Suprapubic skin (tissue), 4 donors: ENCODE data around the gene WNK2. TPM values are rescaled to one million over a fixed set of nuclear protein-coding genes. Genes with fewer than 3 reads are reported as not detected.
A peak's percentile ranks its signal among the peaks of the same experiment; 100 is the strongest.

ENCODE experiments used
- DNase-seq, 2 donors: peaks; one replicate each; pipeline ENCODE4 v3.0.0-alpha.2; 2019; ENCODE audit warnings: low spot score in 2 of 2
- H3K27ac ChIP-seq: fragments of 200-600 bp; sonication (generic); one replicate; pipeline ENCODE4 v1.5.1; 2019
- H3K27me3 ChIP-seq: fragments of 200-600 bp; sonication (generic); one replicate; pipeline ENCODE4 v1.5.1; 2019
- H3K36me3 ChIP-seq: fragments of 200-600 bp; sonication (generic); one replicate; pipeline ENCODE4 v1.5.1; 2019
- H3K4me1 ChIP-seq: fragments of 200-600 bp; sonication (generic); one replicate; pipeline ENCODE4 v1.5.1; 2019
- H3K4me3 ChIP-seq: fragments of 200-600 bp; sonication (generic); one replicate; pipeline ENCODE4 v1.5.1; 2019; ENCODE audit warnings: mild to moderate bottlenecking
- H3K9me3 ChIP-seq: fragments of 200-600 bp; sonication (generic); one replicate; pipeline ENCODE4 v1.5.1; 2019
- EP300 ChIP-seq: sonication (generic); formaldehyde crosslinking; IDR thresholded peaks from one replicate; pipeline ENCODE4 v1.6.1; 2017; ENCODE audit warnings: antibody characterized with exemption
- POLR2A ChIP-seq, 2 donors: fragments of 450-650 bp; IDR thresholded peaks; one replicate each; pipeline ENCODE4 v1.6.1; 2017; ENCODE audit warnings: antibody characterized with exemption in 2 of 2, mild to moderate bottlenecking in 2 of 2, moderate library complexity in 2 of 2
- POLR2AphosphoS5 ChIP-seq, 3 donors: sonication (generic); formaldehyde crosslinking; IDR thresholded peaks; one replicate each; pipeline ENCODE4 v1.6.1; 2017; ENCODE audit warnings: antibody characterized with exemption in 3 of 3
- WGBS: methylation state at CpG from one replicate; pipeline ENCODE4 v1.1.5; 2018; 5-methylcytosine and 5-hydroxymethylcytosine counted together
- total RNA-seq, 4 donors: library from RNA; depleted of rRNA; stranded (reverse); fragments of >200 nt; gene quantifications; one replicate each; pipeline ENCODE4 v1.1.0, GENCODE V29; 2016
- TF ChIP-seq, protein P1 (sequence below), 2 donors: fragments of 200-600 bp in 1 of 2; fragments of 450-650 bp in 1 of 2; sonication (generic) in 1 of 2; IDR thresholded peaks; one replicate each; pipeline ENCODE4 v1.5.1; 2016 to 2019; ENCODE audit warnings: antibody characterized with exemption in 2 of 2, mild to moderate bottlenecking in 1 of 2, moderate library complexity in 1 of 2

The WNK2 gene
- total RNA-seq, 4 donors from 2014 or later, result 39.5 to 93.7 (median 45.3) TPM

- Histone ChIP-seq H3K4me3 (no peak overlapping the region), H3K27ac (no peak overlapping the region), H3K27me3 (no peaks in the 10 kb centered on the region), H3K4me1 (no peaks in the 10 kb centered on the region), H3K36me3 (peaks cover 10% of the 10 kb centered on the region), H3K9me3 (no peaks in the 10 kb centered on the region)
- peak in 1 of 2 donors; percentile 69 for DNase-seq
- WGBS, result 77% methylated on average over 3 of the region's 22 CpGs
- no peak for TF ChIP-seq POLR2AphosphoS5 (IDR thresholded peaks at IDR 0.05)
- no peak for TF ChIP-seq EP300
- TF ChIP-seq POLR2A (IDR thresholded peaks at IDR 0.05), result no peak
- TF ChIP-seq, protein P1, sequence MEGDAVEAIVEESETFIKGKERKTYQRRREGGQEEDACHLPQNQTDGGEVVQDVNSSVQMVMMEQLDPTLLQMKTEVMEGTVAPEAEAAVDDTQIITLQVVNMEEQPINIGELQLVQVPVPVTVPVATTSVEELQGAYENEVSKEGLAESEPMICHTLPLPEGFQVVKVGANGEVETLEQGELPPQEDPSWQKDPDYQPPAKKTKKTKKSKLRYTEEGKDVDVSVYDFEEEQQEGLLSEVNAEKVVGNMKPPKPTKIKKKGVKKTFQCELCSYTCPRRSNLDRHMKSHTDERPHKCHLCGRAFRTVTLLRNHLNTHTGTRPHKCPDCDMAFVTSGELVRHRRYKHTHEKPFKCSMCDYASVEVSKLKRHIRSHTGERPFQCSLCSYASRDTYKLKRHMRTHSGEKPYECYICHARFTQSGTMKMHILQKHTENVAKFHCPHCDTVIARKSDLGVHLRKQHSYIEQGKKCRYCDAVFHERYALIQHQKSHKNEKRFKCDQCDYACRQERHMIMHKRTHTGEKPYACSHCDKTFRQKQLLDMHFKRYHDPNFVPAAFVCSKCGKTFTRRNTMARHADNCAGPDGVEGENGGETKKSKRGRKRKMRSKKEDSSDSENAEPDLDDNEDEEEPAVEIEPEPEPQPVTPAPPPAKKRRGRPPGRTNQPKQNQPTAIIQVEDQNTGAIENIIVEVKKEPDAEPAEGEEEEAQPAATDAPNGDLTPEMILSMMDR (IDR thresholded peaks at IDR 0.05), result no peak
Observed at GRCh38 chr9:93256878-93257807, 73.2 kb downstream of the WNK2 start.

DNA sequence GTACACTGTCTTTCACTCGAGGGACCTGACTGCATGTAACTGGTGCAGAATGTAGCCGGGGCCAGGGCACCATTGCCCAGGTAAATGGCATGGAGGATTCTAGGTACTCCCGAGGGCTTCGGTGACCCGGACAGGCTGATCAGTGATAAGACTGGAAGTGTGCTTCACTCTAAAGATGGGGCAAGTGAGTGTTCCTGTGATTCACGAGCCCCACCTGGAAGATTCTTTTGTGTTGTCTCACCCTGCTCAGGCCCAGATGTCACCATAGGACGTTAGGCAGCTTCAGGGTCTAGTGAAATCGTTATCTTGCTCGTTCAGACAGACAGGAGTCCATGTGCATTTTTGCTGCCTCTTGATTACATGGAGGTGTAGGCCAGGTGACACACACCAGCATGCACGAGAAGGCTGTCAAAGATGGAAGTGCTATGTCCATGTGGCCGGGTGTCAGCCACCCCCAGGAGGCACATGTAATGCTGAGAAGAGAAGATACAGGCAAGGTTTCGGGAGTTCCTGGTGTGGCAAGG is 73.9 kb downstream of the WNK2 start:
- DNase-seq, result peak in 1 of 2 donors; percentile 41

GRCh38 chr9:93258419-93258817 is 74.5 kb downstream of the WNK2 start:
- 94% methylated on average over 4 of the region's 4 CpGs for WGBS
- Histone ChIP-seq H3K27me3 (no peaks in the 10 kb centered on the region), H3K4me3 (no peak overlapping the region), H3K4me1 (no peaks in the 10 kb centered on the region), H3K36me3 (peaks cover 10% of the 10 kb centered on the region), H3K9me3 (no peaks in the 10 kb centered on the region), H3K27ac (no peak overlapping the region)
- TF ChIP-seq EP300 (no peak), POLR2A (IDR thresholded peaks at IDR 0.05) (no peak), POLR2AphosphoS5 (IDR thresholded peaks at IDR 0.05) (no peak)
- TF ChIP-seq, protein P1 (IDR thresholded peaks at IDR 0.05), result no peak
- DNase-seq, result peak in 1 of 2 donors; percentile 50

More for the DNA sequence above, 73.9 kb downstream of the WNK2 start:
- H3K36me3 ChIP-seq, result peaks cover 10% of the 10 kb centered on the region
- WGBS, result 87% methylated on average over 10 of the region's 12 CpGs
- no peaks in the 10 kb centered on the region for H3K27me3 ChIP-seq
- TF ChIP-seq POLR2AphosphoS5 (IDR thresholded peaks at IDR 0.05), result no peak
- H3K4me3 ChIP-seq, result no peak overlapping the region
- H3K9me3 ChIP-seq, result no peaks in the 10 kb centered on the region
- no peaks in the 10 kb centered on the region for H3K4me1 ChIP-seq
- H3K27ac ChIP-seq, result no peak overlapping the region

GRCh38 chr9:93258818-93259489 is 75.0 kb downstream of the WNK2 start:
- peak in 1 of 2 donors; percentile 70 for DNase-seq
- TF ChIP-seq EP300 (no peak), POLR2AphosphoS5 (IDR thresholded peaks at IDR 0.05) (no peak), POLR2A (IDR thresholded peaks at IDR 0.05) (no peak)
- TF ChIP-seq, protein P1 (IDR thresholded peaks at IDR 0.05), result no peak
- 92% methylated on average over 33 of the region's 33 CpGs for WGBS

DNA sequence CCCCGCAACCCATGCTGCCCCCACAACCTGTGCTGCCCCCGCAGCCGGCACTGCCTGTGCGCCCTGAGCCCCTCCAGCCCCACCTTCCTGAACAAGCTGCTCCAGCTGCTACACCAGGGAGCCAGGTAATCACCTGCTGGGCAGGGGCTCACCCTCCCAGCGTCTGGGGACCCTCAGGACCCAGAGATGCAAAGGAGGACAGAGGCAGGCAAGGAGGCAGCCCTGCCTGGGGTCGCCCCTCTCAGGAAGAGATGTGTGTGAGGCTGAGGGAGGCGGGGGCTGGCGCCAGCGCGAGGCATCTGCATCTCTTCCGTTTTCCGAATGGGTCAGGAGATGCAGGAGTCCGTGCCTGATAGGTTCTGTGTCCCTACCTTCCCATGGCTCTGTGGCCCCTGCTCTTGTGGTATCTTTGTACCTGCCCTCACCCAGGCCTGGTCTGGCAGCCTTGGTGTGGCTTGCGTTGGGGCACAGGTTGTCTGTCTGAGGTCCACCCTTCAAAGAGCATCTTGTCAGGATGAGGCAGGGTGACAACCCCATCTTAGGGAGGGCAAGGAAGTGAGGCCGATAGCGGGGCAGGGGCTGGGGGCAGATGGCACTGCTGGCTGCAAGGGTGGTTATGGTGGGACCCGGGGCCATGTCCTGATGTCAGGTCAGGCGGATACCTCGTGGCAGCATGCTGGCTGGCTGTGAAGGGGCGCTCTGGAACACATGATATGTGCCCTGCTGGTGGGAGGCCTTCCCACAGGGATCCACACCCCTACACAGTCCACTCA is 75.7 kb downstream of the WNK2 start:
- no peaks in the 10 kb centered on the region for H3K27me3 ChIP-seq

More at GRCh38 chr9:93258818-93259489, 75.0 kb downstream of the WNK2 start:
- no peaks in the 10 kb centered on the region for H3K4me1 ChIP-seq
- H3K4me3 ChIP-seq, result no peak overlapping the region
- H3K27me3 ChIP-seq, result no peaks in the 10 kb centered on the region
- H3K36me3 ChIP-seq, result peaks cover 10% of the 10 kb centered on the region
- no peak overlapping the region for H3K27ac ChIP-seq
- H3K9me3 ChIP-seq, result no peaks in the 10 kb centered on the region

More for the DNA sequence above, 75.7 kb downstream of the WNK2 start:
- H3K9me3 ChIP-seq, result no peaks in the 10 kb centered on the region
- WGBS, result 93% methylated on average over 6 of the region's 20 CpGs
- H3K36me3 ChIP-seq, result peaks cover 10% of the 10 kb centered on the region
- TF ChIP-seq EP300 (no peak), POLR2AphosphoS5 (IDR thresholded peaks at IDR 0.05) (no peak), POLR2A (IDR thresholded peaks at IDR 0.05) (no peak)
- TF ChIP-seq, protein P1 (IDR thresholded peaks at IDR 0.05), result no peak
- DNase-seq, result peak in 1 of 2 donors; percentile 69
- H3K4me3 ChIP-seq, result no peak overlapping the region
- H3K27ac ChIP-seq, result no peak overlapping the region
- no peaks in the 10 kb centered on the region for H3K4me1 ChIP-seq
